ENCODE measurements around the gene BCL2L13.
"Not testable (repeated sequence)": the region's sequence is repeated elsewhere in the genome, so short reads cannot be mapped to it uniquely, and the experiment has no call there.

BCL2L13 gene

DNA sequence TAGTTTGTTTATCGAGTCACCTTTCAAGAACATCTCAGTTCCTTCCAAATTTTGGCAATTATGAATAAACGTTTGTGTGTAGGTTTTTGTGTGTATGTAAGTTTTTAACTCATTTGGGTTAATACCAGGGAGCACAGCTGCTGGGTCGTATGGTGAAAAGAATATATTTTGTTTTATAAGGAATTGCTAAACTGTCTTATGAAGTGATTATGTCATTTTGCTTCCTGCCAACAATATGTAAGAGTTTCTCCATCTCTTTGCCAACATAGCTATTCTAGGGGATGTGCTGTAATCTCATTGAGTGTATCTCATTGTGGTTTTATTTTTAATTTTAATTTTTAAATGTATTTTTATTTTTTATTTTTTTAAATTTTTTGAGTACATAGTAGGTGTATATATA lies 27.3 kb downstream of the BCL2L13 start:
- no peak overlapping the region for H3K4me3 ChIP-seq (ENCODE audit: low read depth, low read length)
- DNase-seq (ENCODE audit: low read depth), result no peak
- TF ChIP-seq, protein P1, sequence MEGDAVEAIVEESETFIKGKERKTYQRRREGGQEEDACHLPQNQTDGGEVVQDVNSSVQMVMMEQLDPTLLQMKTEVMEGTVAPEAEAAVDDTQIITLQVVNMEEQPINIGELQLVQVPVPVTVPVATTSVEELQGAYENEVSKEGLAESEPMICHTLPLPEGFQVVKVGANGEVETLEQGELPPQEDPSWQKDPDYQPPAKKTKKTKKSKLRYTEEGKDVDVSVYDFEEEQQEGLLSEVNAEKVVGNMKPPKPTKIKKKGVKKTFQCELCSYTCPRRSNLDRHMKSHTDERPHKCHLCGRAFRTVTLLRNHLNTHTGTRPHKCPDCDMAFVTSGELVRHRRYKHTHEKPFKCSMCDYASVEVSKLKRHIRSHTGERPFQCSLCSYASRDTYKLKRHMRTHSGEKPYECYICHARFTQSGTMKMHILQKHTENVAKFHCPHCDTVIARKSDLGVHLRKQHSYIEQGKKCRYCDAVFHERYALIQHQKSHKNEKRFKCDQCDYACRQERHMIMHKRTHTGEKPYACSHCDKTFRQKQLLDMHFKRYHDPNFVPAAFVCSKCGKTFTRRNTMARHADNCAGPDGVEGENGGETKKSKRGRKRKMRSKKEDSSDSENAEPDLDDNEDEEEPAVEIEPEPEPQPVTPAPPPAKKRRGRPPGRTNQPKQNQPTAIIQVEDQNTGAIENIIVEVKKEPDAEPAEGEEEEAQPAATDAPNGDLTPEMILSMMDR (IDR thresholded peaks at IDR 0.05; ENCODE audit: low read depth, low read length, missing control alignments), result no peak

DNA sequence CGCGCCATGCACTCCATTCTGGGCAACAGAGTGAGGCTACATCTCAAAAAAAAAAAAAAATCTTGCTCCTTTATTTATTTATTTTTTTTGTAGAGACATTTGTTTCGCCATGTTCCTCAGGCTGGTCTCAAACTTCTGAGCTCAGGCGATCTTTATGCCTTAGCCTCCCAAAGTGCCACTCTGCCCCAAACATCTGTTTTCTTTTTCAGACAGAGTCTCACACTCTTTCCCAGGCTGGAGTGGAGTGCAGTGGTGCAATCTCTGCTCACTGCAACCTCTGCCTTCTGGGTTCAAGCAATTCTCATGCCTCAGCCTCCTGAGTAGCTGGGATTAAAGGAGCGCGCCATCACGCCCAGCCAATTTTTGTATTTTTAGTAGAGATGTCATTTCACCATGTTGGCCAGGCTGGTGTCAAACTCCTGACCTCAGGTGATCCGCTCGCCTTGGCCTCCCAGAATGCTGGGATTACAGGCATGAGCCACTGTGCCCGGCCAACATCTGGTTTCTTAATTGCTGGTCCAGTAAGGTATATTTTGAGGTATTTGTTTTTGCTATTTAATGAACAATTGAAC lies 33.0 kb downstream of the BCL2L13 start:
- not testable (repeated sequence) for DNase-seq (ENCODE audit: low read depth); H3K4me3 ChIP-seq (ENCODE audit: low read depth, low read length)

DNA sequence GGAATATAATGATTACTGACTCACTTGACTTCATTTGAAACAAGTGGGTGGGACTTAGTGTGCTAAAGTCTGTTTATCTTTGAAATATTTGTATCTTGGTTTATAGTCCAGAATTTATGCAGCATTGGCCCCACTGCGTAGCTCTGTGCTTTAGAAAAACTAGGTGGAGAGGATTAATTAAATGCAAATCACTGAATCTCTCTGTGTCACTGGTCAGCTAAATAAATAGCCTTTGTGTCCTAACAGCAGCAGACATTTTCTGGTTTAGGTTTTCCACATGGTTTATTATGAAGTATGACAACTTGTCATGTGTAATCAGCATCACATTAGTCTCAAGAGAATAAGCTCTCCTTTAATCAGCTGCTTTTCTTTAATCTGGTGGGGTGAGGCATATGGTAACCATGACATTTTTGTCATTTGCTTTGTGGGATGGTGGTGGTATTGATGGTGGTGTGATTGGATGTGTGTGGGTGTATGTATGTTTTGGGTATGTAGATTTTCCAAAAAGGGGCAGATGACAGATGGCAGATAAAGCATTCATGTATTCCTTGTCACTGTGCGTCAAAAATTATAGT lies 33.9 kb downstream of the BCL2L13 start:
- DNase-seq (ENCODE audit: low read depth), result no peak
- no peak overlapping the region for H3K4me3 ChIP-seq (ENCODE audit: low read depth, low read length)
- TF ChIP-seq, protein P1 (IDR thresholded peaks at IDR 0.05; ENCODE audit: low read depth, low read length, missing control alignments), result no peak

DNA sequence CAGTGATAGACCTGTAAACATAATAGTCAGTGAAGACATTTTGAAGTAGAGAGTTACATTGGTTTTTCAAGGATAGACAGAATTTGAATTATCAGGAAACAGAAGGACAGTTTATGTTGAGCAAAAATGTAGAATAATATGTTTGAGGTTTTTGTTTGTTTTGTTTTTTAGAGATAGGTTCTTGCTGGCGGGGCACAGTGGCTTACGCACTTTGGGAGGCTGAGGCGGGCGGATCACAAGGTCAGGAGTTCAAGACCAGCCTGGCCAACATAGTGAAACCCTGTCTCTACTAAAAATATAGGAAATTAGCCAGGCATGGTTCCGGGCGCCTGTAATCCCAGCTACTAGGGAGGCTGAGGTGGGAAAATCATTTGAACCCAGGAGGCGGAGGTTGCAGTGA lies 35.6 kb downstream of the BCL2L13 start:
- TF ChIP-seq, protein P1 (IDR thresholded peaks at IDR 0.05; ENCODE audit: low read depth, low read length, missing control alignments), result no peak
- H3K4me3 ChIP-seq (ENCODE audit: low read depth, low read length), result no peak overlapping the region
- DNase-seq (ENCODE audit: low read depth), result no peak

DNA sequence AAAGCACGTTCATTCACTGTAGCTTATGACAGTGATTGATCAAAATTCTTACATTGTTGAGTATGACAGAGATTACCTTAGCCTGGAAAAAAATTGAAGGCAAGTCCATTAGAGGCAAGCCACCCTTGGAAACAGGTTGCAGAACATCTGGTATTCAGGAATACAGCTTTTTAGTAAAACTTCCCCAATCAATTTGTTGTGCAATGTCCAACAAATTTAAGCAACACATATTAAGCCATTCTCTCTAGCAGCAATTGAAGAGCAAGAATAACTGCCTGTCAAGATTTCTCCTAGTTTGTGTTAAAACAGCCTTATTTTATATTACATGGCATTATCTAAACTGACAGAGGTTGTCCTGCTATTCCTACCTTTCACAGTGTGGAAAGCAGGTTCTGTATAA lies 37.0 kb downstream of the BCL2L13 start:
- DNase-seq (ENCODE audit: low read depth), result no peak
- no peak overlapping the region for H3K4me3 ChIP-seq (ENCODE audit: low read depth, low read length)
- TF ChIP-seq, protein P1 (IDR thresholded peaks at IDR 0.05; ENCODE audit: low read depth, low read length, missing control alignments), result no peak

DNA sequence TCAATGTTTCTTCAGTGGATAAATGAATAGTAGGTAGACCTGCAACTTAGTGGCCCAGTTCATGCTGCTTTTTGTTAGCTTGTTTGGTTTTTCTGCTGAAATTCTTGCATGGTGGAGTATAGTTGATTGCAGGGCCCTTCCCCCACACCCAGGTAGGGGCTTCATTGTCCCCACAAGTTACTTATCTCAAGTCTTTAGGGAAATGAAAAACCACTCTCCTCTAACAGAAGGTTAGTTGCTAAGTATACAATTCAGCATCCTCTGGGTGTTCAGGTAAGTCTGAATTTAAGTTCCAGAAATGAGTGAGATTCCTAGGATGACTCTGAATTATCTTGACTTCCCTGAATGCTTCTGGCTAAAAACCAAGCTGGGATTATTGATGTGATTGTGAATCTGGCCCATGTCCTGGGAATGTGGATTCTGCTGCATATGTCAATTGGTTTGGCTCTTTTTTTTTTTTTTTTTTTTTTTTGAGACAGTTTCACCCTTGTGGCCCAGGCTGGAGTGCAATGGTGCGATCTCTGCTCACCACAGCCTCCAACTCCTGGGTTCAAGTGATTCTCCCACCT lies 40.3 kb downstream of the BCL2L13 start:
- TF ChIP-seq, protein P1 (IDR thresholded peaks at IDR 0.05; ENCODE audit: low read depth, low read length, missing control alignments), result no peak
- no peak for DNase-seq (ENCODE audit: low read depth)
- no peak overlapping the region for H3K4me3 ChIP-seq (ENCODE audit: low read depth, low read length)

DNA sequence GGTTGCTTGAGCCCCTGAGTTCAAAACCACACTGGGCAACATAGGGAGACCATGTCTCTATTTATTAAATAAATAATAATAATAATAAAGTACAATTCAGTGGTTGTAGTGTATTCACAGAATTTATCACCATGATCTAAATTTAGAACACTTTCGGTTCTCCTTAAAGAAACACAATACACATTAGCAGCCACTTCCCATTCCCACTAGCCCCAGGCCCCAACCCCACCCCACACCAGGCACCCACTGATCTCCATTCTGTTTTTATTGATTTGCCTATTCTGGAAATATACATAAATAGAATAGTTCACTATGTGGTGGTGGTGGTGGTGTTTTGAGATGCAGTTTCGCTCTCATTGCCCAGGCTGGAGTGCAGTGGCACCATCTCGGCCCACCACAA lies 45.7 kb downstream of the BCL2L13 start:
- DNase-seq (ENCODE audit: low read depth), result no peak
- H3K4me3 ChIP-seq (ENCODE audit: low read depth, low read length), result no peak overlapping the region
- TF ChIP-seq, protein P1 (IDR thresholded peaks at IDR 0.05; ENCODE audit: low read depth, low read length, missing control alignments), result no peak

All from GM12864 (cell line).